ENCODE measurements around the gene ATXN10.

Gene ATXN10

GRCh38 chr22:45742866-45743450 is 71.3 kb downstream of the ATXN10 start:
- Histone ChIP-seq H3K4me1 (ENCODE audit: control insufficient read depth, low read length) (peaks cover 39% of the 10 kb centered on the region), H3F3A (ENCODE audit: control insufficient read depth, insufficient read depth) (peaks cover 8% of the 10 kb centered on the region; the same call in 1 of the 2 replicates), H4K20me1 (ENCODE audit: control insufficient read depth, insufficient read depth, low read depth, low read length) (no peaks in the 10 kb centered on the region), H3K79me2 (ENCODE audit: control insufficient read depth, low read length) (peaks cover 30% of the 10 kb centered on the region), H3K27me3 (ENCODE audit: control insufficient read depth, low read length) (no peaks in the 10 kb centered on the region), H3K27ac (ENCODE audit: low read depth, low read length) (no peak overlapping the region), H3K9me3 (ENCODE audit: control insufficient read depth, insufficient read depth, low read length) (no peaks in the 10 kb centered on the region), H3K9me2 (replicated peaks; ENCODE audit: control insufficient read depth, low read length) (no peaks in the 10 kb centered on the region), H3K4me3 (ENCODE audit: low read length) (no peak overlapping the region), H3K36me3 (ENCODE audit: control insufficient read depth, low read length) (peaks cover 89% of the 10 kb centered on the region), H3K4me2 (ENCODE audit: low read length) (no peak overlapping the region)
- TF ChIP-seq EZH2phosphoT487 (IDR thresholded peaks at IDR 0.05; ENCODE audit: borderline replicate concordance, low read length): no peak
- TF ChIP-seq, protein P1, sequence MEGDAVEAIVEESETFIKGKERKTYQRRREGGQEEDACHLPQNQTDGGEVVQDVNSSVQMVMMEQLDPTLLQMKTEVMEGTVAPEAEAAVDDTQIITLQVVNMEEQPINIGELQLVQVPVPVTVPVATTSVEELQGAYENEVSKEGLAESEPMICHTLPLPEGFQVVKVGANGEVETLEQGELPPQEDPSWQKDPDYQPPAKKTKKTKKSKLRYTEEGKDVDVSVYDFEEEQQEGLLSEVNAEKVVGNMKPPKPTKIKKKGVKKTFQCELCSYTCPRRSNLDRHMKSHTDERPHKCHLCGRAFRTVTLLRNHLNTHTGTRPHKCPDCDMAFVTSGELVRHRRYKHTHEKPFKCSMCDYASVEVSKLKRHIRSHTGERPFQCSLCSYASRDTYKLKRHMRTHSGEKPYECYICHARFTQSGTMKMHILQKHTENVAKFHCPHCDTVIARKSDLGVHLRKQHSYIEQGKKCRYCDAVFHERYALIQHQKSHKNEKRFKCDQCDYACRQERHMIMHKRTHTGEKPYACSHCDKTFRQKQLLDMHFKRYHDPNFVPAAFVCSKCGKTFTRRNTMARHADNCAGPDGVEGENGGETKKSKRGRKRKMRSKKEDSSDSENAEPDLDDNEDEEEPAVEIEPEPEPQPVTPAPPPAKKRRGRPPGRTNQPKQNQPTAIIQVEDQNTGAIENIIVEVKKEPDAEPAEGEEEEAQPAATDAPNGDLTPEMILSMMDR (IDR thresholded peaks at IDR 0.05; ENCODE audit: low read depth, low read length, poor library complexity, severe bottlenecking): no peak

DNA sequence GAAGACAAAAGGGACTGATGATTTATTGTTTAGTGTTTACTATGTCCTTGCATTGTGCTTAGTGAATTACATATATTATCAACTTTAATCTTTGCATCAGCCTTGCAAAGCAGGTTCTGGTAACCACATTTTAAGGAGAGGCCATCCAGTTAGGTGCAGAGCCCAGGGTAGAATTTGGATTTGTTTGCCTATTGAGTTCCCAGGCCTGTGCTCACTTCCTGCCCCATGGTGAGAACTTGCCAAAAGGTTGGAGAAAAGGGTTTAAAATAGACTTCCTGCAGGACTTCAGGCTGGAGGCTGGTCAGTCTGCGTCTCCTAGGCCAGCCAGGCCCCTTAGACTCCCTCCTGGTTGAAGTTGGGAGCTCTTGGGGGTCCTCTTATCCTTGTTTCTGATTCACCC is 72.1 kb downstream of the ATXN10 start:
- no peak overlapping the region for H3K4me3 ChIP-seq (ENCODE audit: low read length)
- H3K4me2 ChIP-seq (ENCODE audit: low read length): no peak overlapping the region
- H3K36me3 ChIP-seq (ENCODE audit: control insufficient read depth, low read length): peaks cover 88% of the 10 kb centered on the region
- peaks cover 36% of the 10 kb centered on the region for H3K79me2 ChIP-seq (ENCODE audit: control insufficient read depth, low read length)
- peaks cover 8% of the 10 kb centered on the region; the same call in 1 of the 2 replicates for H3F3A ChIP-seq (ENCODE audit: control insufficient read depth, insufficient read depth)
- H4K20me1 ChIP-seq (ENCODE audit: control insufficient read depth, insufficient read depth, low read depth, low read length): no peaks in the 10 kb centered on the region
- TF ChIP-seq EZH2phosphoT487 (IDR thresholded peaks at IDR 0.05; ENCODE audit: borderline replicate concordance, low read length): no peak
- TF ChIP-seq, protein P1 (IDR thresholded peaks at IDR 0.05; ENCODE audit: low read depth, low read length, poor library complexity, severe bottlenecking): no peak
- no peaks in the 10 kb centered on the region for H3K9me3 ChIP-seq (ENCODE audit: control insufficient read depth, insufficient read depth, low read length)
- no peaks in the 10 kb centered on the region for H3K27me3 ChIP-seq (ENCODE audit: control insufficient read depth, low read length)
- no peaks in the 10 kb centered on the region for H3K9me2 ChIP-seq (replicated peaks; ENCODE audit: control insufficient read depth, low read length)
- H3K27ac ChIP-seq (ENCODE audit: low read depth, low read length): no peak overlapping the region
- H3K4me1 ChIP-seq (ENCODE audit: control insufficient read depth, low read length): peaks cover 42% of the 10 kb centered on the region

DNA sequence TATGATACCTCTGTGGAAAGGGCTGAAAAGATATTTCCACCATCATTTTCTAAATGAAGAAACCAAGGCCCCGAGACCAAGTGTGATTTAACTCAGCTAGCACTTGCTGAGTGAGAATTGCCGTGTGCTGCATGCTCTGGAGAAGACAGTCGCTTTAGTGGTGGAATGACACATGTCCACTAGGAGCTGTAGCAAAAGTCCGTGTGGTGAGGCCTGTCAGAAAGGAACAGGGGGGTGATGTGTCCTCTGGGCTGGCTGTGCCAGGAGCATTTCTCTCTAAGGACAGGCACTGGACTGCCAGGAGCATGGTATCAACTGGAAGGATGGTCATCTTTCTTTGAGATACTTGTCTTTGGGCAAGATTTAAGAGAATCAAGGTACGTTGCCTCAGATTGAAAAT is 72.8 kb downstream of the ATXN10 start:
- no peak overlapping the region for H3K4me2 ChIP-seq (ENCODE audit: low read length)
- no peaks in the 10 kb centered on the region for H3K27me3 ChIP-seq (ENCODE audit: control insufficient read depth, low read length)
- H3K9me2 ChIP-seq (replicated peaks; ENCODE audit: control insufficient read depth, low read length): no peaks in the 10 kb centered on the region
- peaks cover 50% of the 10 kb centered on the region for H3K4me1 ChIP-seq (ENCODE audit: control insufficient read depth, low read length)
- TF ChIP-seq EZH2phosphoT487 (IDR thresholded peaks at IDR 0.05; ENCODE audit: borderline replicate concordance, low read length): no peak
- TF ChIP-seq, protein P1 (IDR thresholded peaks at IDR 0.05; ENCODE audit: low read depth, low read length, poor library complexity, severe bottlenecking): no peak
- peaks cover 8% of the 10 kb centered on the region; the same call in 1 of the 2 replicates for H3F3A ChIP-seq (ENCODE audit: control insufficient read depth, insufficient read depth)
- H3K79me2 ChIP-seq (ENCODE audit: control insufficient read depth, low read length): peaks cover 43% of the 10 kb centered on the region
- no peaks in the 10 kb centered on the region for H3K9me3 ChIP-seq (ENCODE audit: control insufficient read depth, insufficient read depth, low read length)
- H3K27ac ChIP-seq (ENCODE audit: low read depth, low read length): no peak overlapping the region
- no peaks in the 10 kb centered on the region for H4K20me1 ChIP-seq (ENCODE audit: control insufficient read depth, insufficient read depth, low read depth, low read length)
- H3K4me3 ChIP-seq (ENCODE audit: low read length): no peak overlapping the region
- peaks cover 88% of the 10 kb centered on the region for H3K36me3 ChIP-seq (ENCODE audit: control insufficient read depth, low read length)

All from DOHH2 (cell line).